NCI-H1694 treated with DMSO at 0.1 percent for 48 hours (cell line): ENCODE measurements around the gene NFATC1.

ENCODE experiments used
- DNase-seq: peaks from one replicate; lab custom pipeline; 2025; lab: John Stamatoyannopoulos, UW

NFATC1 gene

DNA sequence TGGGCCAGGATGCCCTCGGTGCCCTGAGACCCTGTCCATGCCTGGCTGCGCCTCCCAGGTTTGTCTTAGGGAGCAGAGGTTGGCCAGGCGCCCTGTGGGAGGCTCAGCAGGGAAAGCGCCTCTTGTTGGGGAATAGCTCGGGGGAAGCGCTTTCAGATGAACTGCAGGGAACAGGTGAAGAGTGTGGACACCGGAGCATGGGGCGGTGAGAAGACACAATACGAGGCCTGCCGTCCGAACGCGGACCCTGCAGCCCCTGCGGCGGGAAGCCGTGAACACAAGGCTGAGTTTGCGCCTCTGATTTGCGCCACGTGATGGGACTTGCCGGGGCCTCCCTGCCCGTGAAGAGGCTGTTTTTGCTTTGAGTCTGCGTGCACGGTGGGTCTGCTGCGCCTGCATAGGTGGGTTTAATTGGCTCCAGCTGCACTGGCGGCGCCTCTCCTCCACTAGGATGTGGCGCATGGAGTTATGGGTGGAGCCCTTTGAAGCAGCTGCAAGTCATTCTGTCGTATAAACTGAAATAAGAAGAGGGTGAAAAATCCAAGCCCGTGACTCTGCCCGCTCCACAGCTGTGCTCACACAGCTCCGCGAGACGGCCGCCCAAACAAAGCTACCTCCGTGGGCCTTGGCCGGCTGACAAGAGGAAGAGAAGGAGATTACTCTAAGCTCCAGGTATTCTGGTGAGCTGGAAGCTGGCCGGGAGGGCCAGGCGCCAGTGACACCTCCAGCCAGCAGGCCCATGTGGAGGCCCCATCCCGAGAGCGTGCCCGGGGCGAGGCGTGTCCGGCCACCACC lies 180.4 kb downstream of the NFATC1 start:
- DNase-seq = peak; percentile 21

- peak; percentile 10 for DNase-seq
These were observed 181.1 kb downstream of the NFATC1 start for GRCh38 chr18:79576686-79577351.

GRCh38 chr18:79577451-79578395 lies 182.0 kb downstream of the NFATC1 start:
- no peak for DNase-seq

- no peak for DNase-seq
These were observed 182.9 kb downstream of the NFATC1 start for GRCh38 chr18:79578396-79579260.
